Hepatocyte (in vitro differentiated cells): ENCODE results near the gene HIP1.
"Not testable (repeated sequence)": the region's sequence is repeated elsewhere in the genome, so short reads cannot be mapped to it uniquely, and the experiment has no call there.

Source experiments
- CTCF ChIP-seq: fragments of 200-600 bp; sonication (generic); IDR thresholded peaks from 2 replicates; pipeline ENCODE4 v1.5.1; 2016; ENCODE audit warnings: antibody characterized with exemption, mild to moderate bottlenecking; ENCODE audit not compliant: poor library complexity
- EZH2phosphoT487 ChIP-seq: fragments of 200-600 bp; sonication (generic); IDR thresholded peaks from one replicate; pipeline ENCODE4 v1.6.1; 2018; ENCODE audit warnings: antibody characterized with exemption, mild to moderate bottlenecking, low read depth, moderate library complexity; ENCODE audit not compliant: unreplicated experiment, severe bottlenecking

DNA sequence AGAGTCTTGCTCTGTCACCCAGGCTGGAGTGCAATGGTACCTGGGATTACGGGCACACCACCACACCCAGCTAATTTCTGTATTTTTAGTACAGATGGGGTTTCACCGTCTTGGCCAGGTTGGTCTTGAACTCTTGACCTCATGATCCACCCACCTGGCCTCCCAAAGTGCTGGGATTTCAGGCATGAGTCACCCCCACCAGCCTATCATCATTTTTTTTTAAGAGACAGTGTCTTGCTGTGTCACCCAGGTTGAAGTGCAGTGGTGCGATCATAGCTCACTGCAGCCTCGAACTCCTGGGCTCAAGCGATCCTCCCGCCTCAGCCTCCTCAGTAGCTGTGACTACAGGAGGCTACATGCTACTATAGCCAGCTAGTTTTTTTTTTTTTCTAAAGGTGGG lies 56.7 kb downstream of the HIP1 start:
- TF ChIP-seq CTCF, EZH2phosphoT487: not testable (repeated sequence)
